K562 (cell line): ENCODE results near the gene DNAH17. TPM values are rescaled to one million over a fixed set of nuclear protein-coding genes. Genes with fewer than 3 reads are reported as not detected.
A peak's percentile ranks its signal among the peaks of the same experiment; 100 is the strongest.

Experiments used
- ARID3A ChIP-seq: IDR thresholded peaks from 2 replicates; pipeline ENCODE4 v1.6.1; 2012; ENCODE audit warnings: low read depth, low read length, improper control_type of control experiment, borderline replicate concordance
- ATF3 ChIP-seq, 2 experiments: fragments of 450-650 bp in 1 of 2; sonication (generic) in 1 of 2; formaldehyde crosslinking in 1 of 2; IDR thresholded peaks in 1 of 2; conservative IDR thresholded peaks in 1 of 2; 2 replicates each; pipeline versions ENCODE4 v1.6.1 to v1.8.1; 2016 to 2023; ENCODE audit warnings: mild to moderate bottlenecking in 2 of 2, moderate library complexity in 2 of 2, inconsistent platforms in 1 of 2, missing genetic modification reagents in 1 of 2
- CHAMP1 ChIP-seq: fragments of 450-650 bp; IDR thresholded peaks from 2 replicates; pipeline ENCODE4 v1.6.1; 2016; ENCODE audit warnings: mild to moderate bottlenecking
- DLX4 ChIP-seq: fragments of 250-450 bp; sonication (Bioruptor Pico); IDR thresholded peaks from 2 replicates; pipeline ENCODE4 v1.6.1; 2021; ENCODE audit warnings: mild to moderate bottlenecking
- GATAD2A ChIP-seq: fragments of 450-650 bp; IDR thresholded peaks from 2 replicates; pipeline ENCODE4 v1.6.1; 2017
- HDAC6 ChIP-seq: IDR thresholded peaks from 2 replicates; pipeline ENCODE4 v1.6.1; 2012; ENCODE audit warnings: low read depth, mild to moderate bottlenecking, control low read depth, inconsistent platforms, low read length, moderate library complexity
- MCM5 ChIP-seq: fragments of 450-650 bp; IDR thresholded peaks from 2 replicates; pipeline ENCODE4 v1.6.1; 2016; ENCODE audit warnings: low read depth
- MLLT1 ChIP-seq, 2 experiments: fragments of 450-650 bp; IDR thresholded peaks; 2 replicates each; pipeline ENCODE4 v1.6.1; 2016
- MTA1 ChIP-seq: fragments of 450-650 bp; IDR thresholded peaks from 2 replicates; pipeline ENCODE4 v1.6.1; 2017; ENCODE audit warnings: borderline replicate concordance
- NFIC ChIP-seq: fragments of 450-650 bp; IDR thresholded peaks from 2 replicates; pipeline ENCODE4 v1.6.1; 2017; ENCODE audit warnings: mild to moderate bottlenecking, inconsistent platforms
- RAD21 ChIP-seq, 2 experiments: fragments of 250-450 bp in 1 of 2; fragments of 450-650 bp in 1 of 2; sonication (Bioruptor Pico) in 1 of 2; formaldehyde crosslinking in 1 of 2; IDR thresholded peaks in 1 of 2; conservative IDR thresholded peaks in 1 of 2; 2 replicates each; pipeline versions ENCODE4 v1.4.0 to v1.8.0; 2020 to 2022; ENCODE audit warnings: mild to moderate bottlenecking in 2 of 2, moderate library complexity in 1 of 2
- RBM39 ChIP-seq: fragments of 200-400 bp; formaldehyde crosslinking; optimal IDR thresholded peaks from 2 replicates; pipeline ENCODE3; 2018; ENCODE audit warnings: low read depth, low read length
- RCOR1 ChIP-seq, 2 experiments: IDR thresholded peaks; 2 replicates each; pipeline ENCODE4 v1.6.1; 2012; ENCODE audit warnings: low read depth in 2 of 2, low read length in 2 of 2, borderline replicate concordance in 1 of 2, improper control_type of control experiment in 1 of 2
- ZFP1 ChIP-seq: fragments of 450-650 bp; formaldehyde crosslinking; IDR thresholded peaks from 2 replicates; pipeline ENCODE4 v1.4.0; 2020; ENCODE audit warnings: mild to moderate bottlenecking, mixed read lengths
- ZNF395 ChIP-seq: fragments of 200-800 bp; sonication (Bioruptor generic); IDR thresholded peaks from 2 replicates; pipeline ENCODE4 v1.6.1; 2017; ENCODE audit warnings: missing genetic modification characterization, missing compliant biosample characterization
- polyA plus RNA-seq, 8 experiments: library from polyadenylated mRNA; depleted of rRNA in 4 of 8; stranded (reverse) in 5 of 8; unstranded in 3 of 8; fragments of >200 nt; fragmentation: Nextera tagmentation in 2 of 8; fragmentation: Illumina TruSeq in 1 of 8; extraction: Ambion mirVana in 2 of 8; extraction: Trizol in 1 of 8; gene quantifications; 2 replicates each; pipeline versions ENCODE4 v1.2.1 to v1.2.3, GENCODE V29; 2011 to 2014; ENCODE audit warnings: inconsistent platforms in 1 of 8, missing spikeins in 1 of 8
- total RNA-seq, 7 experiments: library from RNA; depleted of rRNA in 6 of 7; stranded (reverse); fragments of >200 nt in 6 of 7; fragmentation: Illumina TruSeq in 2 of 7; extraction: Trizol in 2 of 7; gene quantifications; 2 replicates each; pipeline versions ENCODE4 v1.2.1 to v1.2.3, GENCODE V29; 2011 to 2021; ENCODE audit warnings: low replicate concordance in 1 of 7

Gene DNAH17
- total and polyA plus RNA-seq, 9 of the 15 experiments (the other 6 are each of a cell fraction or from before 2014, with no cell fraction given), result under 0.01 to 0.06 (median 0.03) TPM; not detected in 5

- TF ChIP-seq MLLT1 (IDR thresholded peaks at IDR 0.05) (no peak), MCM5 (no peak), RCOR1 (IDR thresholded peaks at IDR 0.05; ENCODE audit: borderline replicate concordance in 1 of 2, low read depth in 2 of 2, low read length in 2 of 2) (0 out of 4 replicates have a peak, but pooled peaks of 1 of the 2 experiments have one; percentile 7), CHAMP1 (no peak), ARID3A (no peak), HDAC6 (no peak), ZFP1 (CRISPR knock-in tag) (no peak), RBM39 (no peak), GATAD2A (no peak), MTA1 (no peak), ZNF395 (no peak), NFIC (no peak), ATF3 (IDR thresholded peaks at IDR 0.05) (no peak), ATF3 (CRISPR knock-in tag; conservative IDR thresholded peaks at IDR 0.05) (no peak), RAD21 (CRISPR knock-in tag; conservative IDR thresholded peaks at IDR 0.05 in 1 of 2, IDR thresholded peaks at IDR 0.05 in 1 of 2) (peak in 1 of 2 experiments; percentile 54; a peak in 2 of 4 replicates), DLX4 (no peak)
Measured at GRCh38 chr17:78559749-78560368, 17.3 kb downstream of the DNAH17 start (continued).
